Uterus (tissue), 4 donors: ENCODE results near the gene YPEL2. TPM values are rescaled to one million over a fixed set of nuclear protein-coding genes. Genes with fewer than 3 reads are reported as not detected.

Experiments used
- DNase-seq, 2 donors: peaks; one replicate each; pipeline ENCODE4 v3.0.0-alpha.2; 2019 to 2020
- H3K27ac ChIP-seq, 2 donors: fragments of 200-600 bp; sonication (generic); 1 replicate in 1 of 2; 2 replicates in 1 of 2; pipeline ENCODE4 v1.5.1; 2016 to 2018
- H3K27me3 ChIP-seq, 2 donors: fragments of 200-600 bp; sonication (generic); one replicate each; pipeline ENCODE4 v1.5.1; 2018 to 2019; ENCODE audit warnings: control low read depth in 1 of 2
- H3K36me3 ChIP-seq, 2 donors: fragments of 200-600 bp; sonication (generic); one replicate each; pipeline ENCODE4 v1.5.1; 2019; ENCODE audit warnings: control low read depth in 1 of 2
- H3K4me1 ChIP-seq, 2 donors: fragments of 200-600 bp; sonication (generic); one replicate each; pipeline ENCODE4 v1.5.1; 2018 to 2019; ENCODE audit warnings: control low read depth in 1 of 2
- H3K4me3 ChIP-seq, 2 donors: fragments of 200-600 bp; sonication (generic); 1 replicate in 1 of 2; 2 replicates in 1 of 2; pipeline ENCODE4 v1.5.1; 2018 to 2019; ENCODE audit warnings: mild to moderate bottlenecking in 1 of 2
- H3K9me3 ChIP-seq, 2 donors: fragments of 200-600 bp; sonication (generic); one replicate each; pipeline ENCODE4 v1.5.1; 2019; ENCODE audit warnings: control low read depth in 1 of 2
- CTCF ChIP-seq, 4 experiments: fragments of 200-600 bp in 2 of 4; fragments of 450-650 bp in 2 of 4; sonication (generic) in 2 of 4; IDR thresholded peaks; one replicate each; pipeline ENCODE4 v1.5.1; 2016 to 2019; ENCODE audit warnings: antibody characterized with exemption in 4 of 4, mild to moderate bottlenecking in 2 of 4, moderate library complexity in 1 of 4
- POLR2A ChIP-seq, 2 donors: fragments of 450-650 bp; IDR thresholded peaks; one replicate each; pipeline ENCODE4 v1.6.1; 2016; ENCODE audit warnings: antibody characterized with exemption in 2 of 2, mild to moderate bottlenecking in 1 of 2, moderate library complexity in 1 of 2
- intact Hi-C: fragments of 100-400 bp; cut with DNase I; formaldehyde crosslinking; loops from one replicate; pipeline ENCODE4 v1.15.1; 2023; ENCODE audit warnings: low total_unique reads
- total RNA-seq, 4 donors: library from RNA; depleted of rRNA in 3 of 4; stranded (reverse); fragments of >200 nt in 3 of 4; gene quantifications; one replicate each; pipeline versions ENCODE4 v1.1.0 to v1.2.4, GENCODE V29; 2014 to 2023
- donor health status: DM: yes; HTN: yes; CAD: no.

Gene YPEL2
- total RNA-seq, 4 donors from 2014 or later: 21.2 to 91.7 (median 25.0) TPM

GRCh38 chr17:59365383-59365981 is 34.0 kb downstream of the YPEL2 start:
- DNase-seq: peak in 1 of 2 donors; percentile 26
- H3K9me3 ChIP-seq: no peaks in the 10 kb centered on the region
- intact Hi-C loops: no loop called here
- no peak overlapping the region for H3K4me3 ChIP-seq
- no peaks in the 10 kb centered on the region for H3K36me3 ChIP-seq
- no peak for TF ChIP-seq POLR2A (IDR thresholded peaks at IDR 0.05)
- TF ChIP-seq CTCF (IDR thresholded peaks at IDR 0.05): no peak
- peak overlapping the region; percentile 91 to 96 for H3K27ac ChIP-seq
- peaks cover 39 to 46% of the 10 kb centered on the region in 2 donors for H3K4me1 ChIP-seq
- no peaks in the 10 kb centered on the region for H3K27me3 ChIP-seq

DNA sequence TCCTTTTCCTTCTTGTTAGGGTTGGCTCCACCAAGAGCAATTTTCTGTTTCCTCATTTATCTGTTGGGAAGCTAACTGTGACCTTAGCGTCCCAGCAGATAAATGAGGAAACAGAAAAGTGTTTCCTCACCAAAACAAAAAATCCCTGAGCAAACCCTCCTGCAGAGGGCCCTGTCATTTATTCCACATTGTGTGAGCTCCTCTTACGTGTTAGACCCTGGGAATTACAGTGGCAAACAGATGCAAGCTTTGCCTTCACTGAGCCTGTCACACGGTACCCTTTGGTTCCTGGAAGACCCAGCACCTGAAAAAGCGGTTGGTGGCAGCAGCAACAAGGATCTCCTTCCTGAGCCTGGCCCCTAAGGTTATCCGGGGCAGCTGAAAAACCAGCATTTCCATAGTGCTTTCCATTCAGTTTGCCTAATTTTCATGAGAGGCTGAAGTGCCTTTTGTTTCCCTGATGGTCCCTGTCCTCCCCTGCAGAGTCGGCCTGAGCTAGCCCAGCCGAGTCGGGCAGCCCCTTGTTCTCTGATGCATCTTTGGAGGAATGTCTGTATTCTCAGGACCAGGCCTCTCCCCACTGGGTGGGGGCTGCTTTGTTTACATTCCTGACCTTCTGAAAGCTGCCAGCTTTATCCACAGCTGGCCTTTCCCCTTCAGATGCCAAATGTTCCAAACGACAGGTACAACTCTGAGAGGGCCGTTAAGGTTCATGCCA is 34.7 kb downstream of the YPEL2 start:
- peak in 1 of 2 donors; percentile 28 for DNase-seq
- peaks cover 45 to 51% of the 10 kb centered on the region in 2 donors for H3K4me1 ChIP-seq
- peak overlapping the region; percentile 91 to 96 for H3K27ac ChIP-seq
- no peaks in the 10 kb centered on the region for H3K36me3 ChIP-seq
- intact Hi-C loops: no loop called here
- TF ChIP-seq CTCF (IDR thresholded peaks at IDR 0.05) (peak in 1 of 4 experiments; percentile 8), POLR2A (IDR thresholded peaks at IDR 0.05) (no peak)
- no peaks in the 10 kb centered on the region for H3K27me3 ChIP-seq
- H3K9me3 ChIP-seq: no peaks in the 10 kb centered on the region
- no peak overlapping the region for H3K4me3 ChIP-seq

DNA sequence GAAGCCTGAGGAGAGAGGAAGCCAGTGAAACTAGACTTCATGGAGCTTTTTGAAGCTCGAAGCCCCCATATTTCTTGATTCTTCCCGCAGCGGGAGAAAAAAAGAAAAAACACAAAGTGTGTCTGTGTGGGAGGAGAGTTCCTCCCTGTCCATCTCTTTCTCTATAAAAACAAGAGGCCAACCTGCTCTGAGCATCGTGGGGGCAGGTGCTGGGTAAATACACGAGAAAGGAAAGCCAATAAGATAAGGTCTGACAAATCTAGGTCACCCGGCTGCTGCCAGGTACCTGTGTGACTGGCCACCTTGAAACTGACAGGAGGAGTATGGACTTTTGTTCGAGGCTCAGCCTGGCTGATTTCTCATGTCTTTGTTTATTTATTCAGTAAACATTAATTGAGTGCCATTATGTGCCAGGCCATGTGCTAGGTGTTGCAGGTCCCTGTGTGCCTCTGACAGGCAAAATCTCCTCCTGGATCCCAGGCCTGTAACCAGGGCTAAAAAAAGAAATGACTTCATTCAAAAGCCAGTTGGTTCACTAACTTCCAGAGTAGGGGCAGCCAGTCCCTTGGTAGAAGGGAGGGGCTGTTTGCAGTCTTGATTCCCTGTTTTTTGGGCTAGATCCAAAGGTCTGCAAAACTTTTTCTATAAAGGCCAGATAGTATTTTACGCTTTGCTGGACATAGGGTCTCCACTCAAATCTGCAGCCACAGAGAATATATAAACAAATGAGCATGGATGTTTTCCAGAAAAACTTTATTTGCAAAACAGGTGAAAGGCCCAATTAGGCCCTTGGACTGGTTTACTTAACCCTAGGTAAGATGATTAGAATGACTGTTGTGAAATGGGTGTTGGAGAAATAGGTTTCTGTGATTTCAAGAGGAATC is 35.6 kb downstream of the YPEL2 start:
- Histone ChIP-seq H3K36me3 (no peaks in the 10 kb centered on the region), H3K27ac (peak overlapping the region; percentile 91 to 96), H3K4me1 (peaks cover 50 to 53% of the 10 kb centered on the region in 2 donors), H3K4me3 (no peak overlapping the region), H3K9me3 (no peaks in the 10 kb centered on the region), H3K27me3 (no peaks in the 10 kb centered on the region)
- peak; percentile 26 to 71 for DNase-seq
- intact Hi-C loops: no loop called here
- no peak for TF ChIP-seq CTCF (IDR thresholded peaks at IDR 0.05)
- TF ChIP-seq POLR2A (IDR thresholded peaks at IDR 0.05): peak in 1 of 2 donors; percentile 12

DNA sequence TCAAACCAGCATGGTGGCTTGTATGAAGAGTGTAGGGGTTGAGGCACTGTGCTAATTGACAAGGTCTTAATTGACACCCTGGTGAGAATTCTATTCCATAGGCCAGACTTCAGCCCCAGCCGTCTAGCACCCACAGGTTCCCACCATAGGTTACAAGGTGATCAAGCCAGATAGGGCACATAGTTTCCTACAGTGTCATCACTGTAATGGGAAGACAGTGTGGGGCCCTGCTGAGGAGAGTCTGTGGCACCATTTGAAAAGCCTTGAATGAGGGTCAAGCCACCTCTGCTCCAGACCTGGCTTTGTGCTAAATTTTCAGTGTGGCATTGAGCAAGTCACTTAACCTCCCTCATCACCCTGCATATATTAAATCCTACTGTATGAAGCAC is 36.2 kb downstream of the YPEL2 start:
- no peaks in the 10 kb centered on the region for H3K36me3 ChIP-seq
- intact Hi-C loops: no loop called here
- TF ChIP-seq POLR2A (IDR thresholded peaks at IDR 0.05) (no peak), CTCF (IDR thresholded peaks at IDR 0.05) (no peak)
- peaks cover 50 to 60% of the 10 kb centered on the region in 2 donors for H3K4me1 ChIP-seq
- H3K27ac ChIP-seq: peak overlapping the region; percentile 91 to 96
- H3K9me3 ChIP-seq: no peaks in the 10 kb centered on the region
- DNase-seq: no peak
- no peak overlapping the region for H3K4me3 ChIP-seq
- no peaks in the 10 kb centered on the region for H3K27me3 ChIP-seq
